Mucosa of stomach (tissue), 1 donor: Measurements from ENCODE around the gene HMGN4.

Experiments
- H3K27me3 ChIP-seq: one replicate; pipeline ENCODE4 v1.7.0; 2013; ENCODE audit warnings: mild to moderate bottlenecking, low read length; ENCODE audit not compliant: control insufficient read depth, insufficient read depth
- H3K36me3 ChIP-seq: one replicate; pipeline ENCODE4 v1.7.0; 2013; ENCODE audit warnings: low read length; ENCODE audit not compliant: control insufficient read depth, insufficient read depth
- H3K4me1 ChIP-seq: one replicate; pipeline ENCODE4 v1.7.0; 2013; ENCODE audit warnings: mild to moderate bottlenecking, low read length; ENCODE audit not compliant: control insufficient read depth, insufficient read depth
- H3K4me3 ChIP-seq: one replicate; pipeline ENCODE4 v1.7.0; 2013; ENCODE audit warnings: low read length
- H3K9ac ChIP-seq: one replicate; pipeline ENCODE4 v1.7.0; 2013; ENCODE audit warnings: mild to moderate bottlenecking, low read length, moderate library complexity
- H3K9me3 ChIP-seq: one replicate; pipeline ENCODE4 v1.7.0; 2013; ENCODE audit warnings: mild to moderate bottlenecking, low read length, moderate library complexity; ENCODE audit not compliant: control insufficient read depth
- donor health status: Pancreatic carcinoma.

HMGN4 gene

DNA sequence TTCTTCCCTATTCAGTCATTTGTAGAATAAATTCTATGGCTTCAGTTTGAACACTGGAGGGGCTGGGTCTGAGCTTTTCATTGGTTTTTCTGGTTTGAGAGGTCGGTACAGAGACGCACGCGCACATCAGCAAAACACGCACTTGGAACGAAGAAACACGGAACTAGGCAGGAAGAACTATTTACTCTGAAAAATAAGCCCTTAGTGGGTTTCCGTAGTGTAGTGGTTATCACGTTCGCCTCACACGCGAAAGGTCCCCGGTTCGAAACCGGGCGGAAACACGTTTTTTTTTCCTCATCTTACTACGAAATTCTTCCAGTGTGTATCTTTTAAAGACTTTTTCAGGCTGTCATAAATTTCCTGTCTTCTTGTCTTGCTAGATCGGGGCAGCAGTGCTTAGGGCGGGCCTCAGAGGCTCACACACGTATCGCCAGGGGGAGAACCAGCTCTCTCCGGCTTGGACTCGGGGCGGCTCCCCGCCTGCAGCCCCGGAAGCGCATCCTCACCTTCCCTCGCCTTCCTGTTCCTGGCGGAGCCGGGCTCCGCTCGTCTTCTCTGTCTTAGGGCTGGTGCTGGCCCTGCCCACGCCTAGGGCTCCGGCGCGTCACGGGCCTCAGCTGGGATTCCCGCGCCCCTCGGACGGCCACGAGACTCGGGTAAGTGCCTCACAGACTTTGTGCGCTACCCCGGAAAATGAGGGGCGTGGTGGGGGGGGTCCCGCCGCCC is at the start of gene HMGN4:
TSS of gene HMGN4 (plus strand) at position 521 of the 726 bp plus-strand sequence. CDS start 6,841 bp downstream, outside the sequence.
- no peaks in the 10 kb centered on the region for H3K36me3 ChIP-seq
- H3K4me1 ChIP-seq: peaks cover 15% of the 10 kb centered on the region
- no peaks in the 10 kb centered on the region for H3K9me3 ChIP-seq
- no peaks in the 10 kb centered on the region for H3K27me3 ChIP-seq
- peak within 1 kb of the TSS; percentile 71 for H3K4me3 ChIP-seq
- H3K9ac ChIP-seq: peak within 1 kb of the TSS; percentile 96

DNA sequence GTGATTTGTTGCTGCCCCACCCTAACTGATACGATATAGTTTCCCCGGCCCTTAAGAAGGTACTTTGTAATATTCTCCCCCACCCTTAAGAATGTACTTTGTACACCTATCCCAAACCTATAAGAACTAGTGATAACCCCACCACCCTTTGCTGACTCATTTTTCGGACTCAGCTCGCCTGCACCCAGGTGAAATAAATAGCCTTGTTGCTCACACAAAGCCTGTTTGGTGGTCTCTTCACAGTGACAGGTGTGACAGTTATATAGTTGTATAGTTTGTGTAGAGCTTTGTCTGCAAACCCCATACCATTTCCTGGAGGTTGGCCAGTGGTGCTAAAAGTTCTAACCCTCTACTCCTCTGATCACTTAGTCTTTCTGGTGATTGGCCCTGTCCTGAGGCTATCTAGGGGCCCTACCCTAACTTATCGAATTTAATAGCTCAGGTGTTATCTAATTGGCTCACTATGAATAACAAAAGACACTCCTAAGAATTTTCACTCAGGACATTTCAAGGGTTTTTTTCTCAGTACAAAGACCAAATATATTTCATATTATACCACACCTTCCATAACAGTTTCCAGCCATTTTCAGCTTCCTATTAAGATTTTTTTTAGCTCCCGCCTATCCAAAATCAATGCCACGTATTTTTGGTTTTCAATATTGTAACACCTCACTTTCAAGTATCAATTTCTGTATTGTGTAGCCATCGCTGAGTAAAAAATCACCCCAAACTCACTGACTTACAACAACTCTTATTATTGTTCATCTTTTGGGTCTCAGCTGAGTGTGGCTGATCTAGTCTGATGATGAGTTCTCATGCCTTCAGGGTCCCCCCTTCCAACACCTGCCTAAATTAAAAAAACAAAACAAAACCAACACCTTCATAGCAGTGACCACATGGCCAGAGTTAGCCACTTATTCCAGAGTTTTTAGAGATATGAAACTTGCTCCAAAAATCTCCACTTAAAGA is 47.9 kb upstream of the HMGN4 start:
- Histone ChIP-seq H3K9me3 (no peaks in the 10 kb centered on the region), H3K27me3 (no peaks in the 10 kb centered on the region), H3K9ac (no peak overlapping the region), H3K4me1 (peaks cover 11% of the 10 kb centered on the region), H3K4me3 (no peak overlapping the region), H3K36me3 (no peaks in the 10 kb centered on the region)

- H3K9me3 ChIP-seq: no peaks in the 10 kb centered on the region
- no peak overlapping the region for H3K9ac ChIP-seq
- no peaks in the 10 kb centered on the region for H3K36me3 ChIP-seq
Measured at GRCh38 chr6:26491604-26492003, 46.6 kb upstream of the HMGN4 start.

DNA sequence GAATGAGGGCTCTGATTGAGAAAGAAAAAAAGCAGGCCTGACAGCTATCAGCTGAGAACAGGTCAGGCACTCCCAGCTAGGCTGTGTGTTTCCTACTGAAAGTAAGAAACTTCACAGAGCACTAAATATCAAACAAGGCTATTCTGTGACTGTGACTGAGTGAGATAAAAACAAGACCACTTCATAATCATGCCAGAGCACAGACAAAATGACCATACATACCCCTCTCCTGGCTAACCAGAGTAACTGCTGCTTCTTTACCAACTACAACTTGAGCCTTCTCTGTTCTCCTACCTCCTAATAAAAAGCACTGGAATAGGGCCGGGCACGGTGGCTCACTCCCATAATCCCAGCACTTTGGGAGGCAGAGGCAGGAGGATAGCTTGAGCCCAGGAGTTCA is 44.9 kb upstream of the HMGN4 start:
- Histone ChIP-seq H3K9ac (no peak overlapping the region), H3K4me1 (peaks cover 11% of the 10 kb centered on the region), H3K4me3 (no peak overlapping the region), H3K9me3 (no peaks in the 10 kb centered on the region), H3K27me3 (no peaks in the 10 kb centered on the region), H3K36me3 (no peaks in the 10 kb centered on the region)

More at GRCh38 chr6:26491604-26492003, 46.6 kb upstream of the HMGN4 start:
- Histone ChIP-seq H3K27me3 (no peaks in the 10 kb centered on the region), H3K4me1 (peaks cover 11% of the 10 kb centered on the region), H3K4me3 (no peak overlapping the region)

DNA sequence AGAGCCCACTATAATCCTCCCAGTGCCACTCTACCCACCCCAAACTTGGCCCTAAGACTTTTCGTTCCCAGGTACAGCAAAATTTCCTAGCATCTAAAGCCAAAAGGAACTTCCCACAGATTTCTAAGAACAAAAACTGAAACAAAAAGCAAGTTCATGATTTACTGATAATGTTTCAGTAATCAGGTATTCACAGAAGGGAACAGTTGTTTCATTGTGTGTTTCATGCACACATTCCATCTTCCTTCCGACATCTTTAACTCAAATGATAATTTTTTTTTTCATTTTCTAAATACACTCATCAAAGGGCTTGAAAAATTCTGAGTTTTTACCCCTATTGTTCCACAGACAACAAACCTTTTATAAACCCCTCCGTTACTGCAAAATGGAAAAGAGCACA is 44.0 kb upstream of the HMGN4 start:
- Histone ChIP-seq H3K27me3 (no peaks in the 10 kb centered on the region), H3K9me3 (no peaks in the 10 kb centered on the region)

GRCh38 chr6:26495281-26495680 is 42.9 kb upstream of the HMGN4 start:
- H3K36me3 ChIP-seq: no peaks in the 10 kb centered on the region
- no peak overlapping the region for H3K4me3 ChIP-seq
- H3K9ac ChIP-seq: no peak overlapping the region
- H3K27me3 ChIP-seq: peaks cover 2% of the 10 kb centered on the region
- no peaks in the 10 kb centered on the region for H3K9me3 ChIP-seq
- H3K4me1 ChIP-seq: peaks cover 3% of the 10 kb centered on the region

More for the DNA sequence above, 44.0 kb upstream of the HMGN4 start:
- H3K36me3 ChIP-seq: no peaks in the 10 kb centered on the region
- H3K9ac ChIP-seq: no peak overlapping the region
- no peak overlapping the region for H3K4me3 ChIP-seq
- peaks cover 11% of the 10 kb centered on the region for H3K4me1 ChIP-seq

DNA sequence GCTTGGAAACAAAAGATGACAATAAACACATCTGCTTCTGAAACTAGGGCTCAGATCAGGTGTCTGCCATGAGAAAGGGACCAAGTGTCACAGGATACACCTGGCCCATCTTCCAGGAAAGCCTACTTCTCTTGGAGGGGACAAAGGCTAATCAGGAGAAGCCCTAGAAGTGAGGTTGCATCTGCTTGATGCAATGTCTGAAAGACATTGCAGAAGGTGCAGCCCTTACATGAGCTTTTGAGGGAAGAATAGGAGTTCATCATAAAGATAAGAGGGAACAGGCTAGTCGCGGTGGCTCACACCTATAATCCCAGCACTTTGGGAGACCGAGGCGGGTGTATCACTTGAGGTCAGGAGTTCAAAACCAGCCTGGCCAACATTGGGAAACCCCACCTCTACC is 40.6 kb upstream of the HMGN4 start:
- no peaks in the 10 kb centered on the region for H3K9me3 ChIP-seq
- H3K4me3 ChIP-seq: no peak overlapping the region
- peaks cover 13% of the 10 kb centered on the region for H3K4me1 ChIP-seq
- H3K9ac ChIP-seq: no peak overlapping the region
- no peaks in the 10 kb centered on the region for H3K36me3 ChIP-seq
- peaks cover 26% of the 10 kb centered on the region for H3K27me3 ChIP-seq

DNA sequence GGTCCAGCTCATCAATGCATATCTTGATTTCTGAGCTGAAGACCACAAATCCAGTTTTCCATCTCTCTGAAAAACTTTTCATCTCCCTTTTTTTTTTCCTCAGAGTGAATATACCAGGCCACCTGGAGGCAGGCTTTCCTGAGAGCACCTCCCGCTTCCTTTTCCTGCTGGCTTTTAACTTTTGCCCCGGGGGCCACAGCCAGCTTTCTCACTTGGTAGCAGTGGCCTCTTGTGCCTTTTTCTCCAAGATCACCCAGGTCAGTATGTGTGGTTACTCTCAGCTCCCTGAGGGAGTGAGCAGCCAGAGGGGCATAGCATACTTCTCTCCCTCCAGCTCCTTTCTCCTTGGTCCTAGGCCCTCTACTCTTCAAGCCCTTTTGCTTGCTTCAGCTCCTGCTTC is 38.1 kb upstream of the HMGN4 start, which contains the start of gene BTN1A1:
TSS of gene BTN1A1 (plus strand) at position 202 of the 400 bp plus-strand sequence. CDS start 984 bp downstream, outside the sequence.
- no peak within 1 kb of the TSS for H3K4me3 ChIP-seq
- H3K4me1 ChIP-seq: peaks cover 13% of the 10 kb centered on the region
- H3K9me3 ChIP-seq: no peaks in the 10 kb centered on the region
- H3K36me3 ChIP-seq: no peaks in the 10 kb centered on the region
- peaks cover 32% of the 10 kb centered on the region for H3K27me3 ChIP-seq
- H3K9ac ChIP-seq: no peak within 1 kb of the TSS

DNA sequence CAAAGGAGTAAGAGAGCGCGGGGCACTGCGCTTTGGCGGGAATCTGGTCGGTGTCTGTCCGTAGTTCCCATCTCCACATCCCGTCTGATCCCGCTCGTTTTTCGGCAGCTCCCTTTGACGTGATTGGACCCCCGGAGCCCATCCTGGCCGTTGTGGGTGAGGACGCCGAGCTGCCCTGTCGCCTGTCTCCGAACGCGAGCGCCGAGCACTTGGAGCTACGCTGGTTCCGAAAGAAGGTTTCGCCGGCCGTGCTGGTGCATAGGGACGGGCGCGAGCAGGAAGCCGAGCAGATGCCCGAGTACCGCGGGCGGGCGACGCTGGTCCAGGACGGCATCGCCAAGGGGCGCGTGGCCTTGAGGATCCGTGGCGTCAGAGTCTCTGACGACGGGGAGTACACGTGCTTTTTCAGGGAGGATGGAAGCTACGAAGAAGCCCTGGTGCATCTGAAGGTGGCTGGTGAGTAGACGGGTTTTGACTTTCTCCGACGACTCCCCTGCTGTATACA is 36.6 kb upstream of the HMGN4 start:
- no peak overlapping the region for H3K9ac ChIP-seq
- H3K27me3 ChIP-seq: peaks cover 32% of the 10 kb centered on the region
- peaks cover 13% of the 10 kb centered on the region for H3K4me1 ChIP-seq
- H3K36me3 ChIP-seq: no peaks in the 10 kb centered on the region
- no peak overlapping the region for H3K4me3 ChIP-seq
- H3K9me3 ChIP-seq: no peaks in the 10 kb centered on the region

- no peaks in the 10 kb centered on the region for H3K9me3 ChIP-seq
- H3K4me3 ChIP-seq: no peak overlapping the region
- H3K27me3 ChIP-seq: peaks cover 32% of the 10 kb centered on the region
- H3K9ac ChIP-seq: no peak overlapping the region
- H3K36me3 ChIP-seq: no peaks in the 10 kb centered on the region
- peaks cover 13% of the 10 kb centered on the region for H3K4me1 ChIP-seq
Measured at GRCh38 chr6:26502165-26502564, 36.0 kb upstream of the HMGN4 start.

- H3K27me3 ChIP-seq: peaks cover 32% of the 10 kb centered on the region
- H3K9me3 ChIP-seq: no peaks in the 10 kb centered on the region
- peaks cover 13% of the 10 kb centered on the region for H3K4me1 ChIP-seq
- no peak overlapping the region for H3K9ac ChIP-seq
- H3K4me3 ChIP-seq: no peak overlapping the region
- no peaks in the 10 kb centered on the region for H3K36me3 ChIP-seq
Measured at GRCh38 chr6:26502626-26503025, 35.5 kb upstream of the HMGN4 start.

DNA sequence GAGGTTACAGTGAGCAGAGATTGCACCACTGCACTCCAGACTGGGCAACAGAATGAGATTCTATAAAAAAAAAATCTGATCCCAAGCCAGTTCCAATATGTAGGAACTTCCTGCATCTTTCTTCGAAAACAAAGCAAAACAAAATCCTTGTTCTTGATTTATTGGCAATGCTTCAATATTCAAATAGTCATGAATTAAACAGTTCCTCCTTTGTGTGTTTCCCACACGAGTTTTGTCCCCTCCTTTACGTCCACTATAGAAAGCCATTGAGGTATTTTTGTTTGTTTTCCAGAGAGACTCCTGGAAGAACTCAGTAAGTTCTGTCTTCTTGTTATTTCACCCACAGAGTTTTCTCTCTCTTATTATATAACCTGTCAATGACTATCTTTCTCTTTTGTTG is 30.5 kb upstream of the HMGN4 start:
- H3K36me3 ChIP-seq: no peaks in the 10 kb centered on the region
- H3K4me3 ChIP-seq: no peak overlapping the region
- peaks cover 6% of the 10 kb centered on the region for H3K27me3 ChIP-seq
- no peak overlapping the region for H3K9ac ChIP-seq
- no peaks in the 10 kb centered on the region for H3K9me3 ChIP-seq
- no peaks in the 10 kb centered on the region for H3K4me1 ChIP-seq
